GM19397 (cell line): ENCODE data around the gene RAB17.
"Not testable (repeated sequence)": the region's sequence is repeated elsewhere in the genome, so short reads cannot be mapped to it uniquely, and the experiment has no call there.

Source experiments
- ATAC-seq: cut with Tn5 transposase; IDR thresholded peaks from one replicate; pipeline ENCODE4 v1.9.1; 2021; ENCODE audit warnings: mild to moderate bottlenecking, moderate library complexity; ENCODE audit not compliant: unreplicated experiment

RAB17 gene

DNA sequence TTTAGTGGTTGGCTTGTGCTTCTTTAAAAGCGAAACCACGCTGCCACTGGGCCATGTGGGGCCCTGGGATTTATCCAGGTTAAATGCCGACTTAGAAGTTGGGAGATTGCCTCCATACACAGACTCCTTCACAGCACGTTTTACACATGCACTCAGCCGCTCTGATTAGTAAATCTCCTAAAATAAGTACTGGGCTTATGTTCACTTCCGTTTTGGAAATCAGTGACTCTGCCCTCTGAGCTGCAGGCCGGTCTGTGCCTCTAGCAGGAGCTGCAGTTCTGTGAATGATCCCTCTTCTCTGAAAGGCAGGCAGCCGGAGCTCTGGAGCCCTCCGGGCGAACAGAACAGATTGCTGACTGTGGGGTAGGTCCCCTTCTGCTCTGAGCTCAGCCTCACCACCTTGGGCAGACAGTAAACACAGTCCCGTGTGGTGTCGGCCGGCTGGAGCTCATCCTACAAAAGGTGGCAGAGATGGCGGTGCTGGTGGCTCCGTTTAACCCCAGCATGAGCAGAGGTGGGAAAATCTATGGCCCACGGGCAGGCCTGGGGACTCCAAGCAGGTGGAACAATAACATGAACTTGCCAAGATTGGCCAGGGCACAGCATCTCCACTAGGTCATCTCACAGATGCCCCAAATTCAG, 9.8 kb upstream of the RAB17 start:
- ATAC-seq, result no peak

DNA sequence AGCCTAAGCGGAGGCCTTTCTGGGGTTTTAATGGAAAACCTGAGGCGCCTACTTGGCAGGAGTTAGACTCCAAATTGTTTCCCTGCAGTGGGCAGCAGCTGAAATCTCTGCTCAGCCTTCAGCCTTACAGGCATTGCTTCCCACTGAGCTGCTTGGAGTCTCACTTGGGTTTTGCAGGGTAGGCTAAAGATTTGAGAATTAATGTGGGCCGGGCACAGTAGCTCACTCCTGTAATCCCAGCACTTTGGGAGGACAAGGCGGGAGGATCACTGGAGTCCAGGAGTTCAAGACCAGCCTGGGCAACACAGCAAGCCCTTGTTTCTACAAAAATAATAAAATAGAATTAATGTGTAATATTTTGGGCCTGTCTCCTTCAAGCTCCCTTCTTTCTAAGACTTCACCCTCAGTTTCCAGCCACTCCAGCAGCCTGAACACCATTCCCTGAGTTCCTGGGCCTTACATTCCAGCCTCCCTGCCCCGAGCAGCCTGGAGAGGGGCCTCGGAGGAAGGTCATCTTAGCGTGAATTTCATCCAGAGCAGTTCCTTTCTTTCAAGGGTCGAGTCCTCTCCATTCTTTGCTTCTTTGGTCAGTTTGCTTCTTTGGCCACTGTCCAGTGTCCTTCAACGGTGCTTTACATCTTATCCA, 9.1 kb upstream of the RAB17 start:
- ATAC-seq, result no peak

DNA sequence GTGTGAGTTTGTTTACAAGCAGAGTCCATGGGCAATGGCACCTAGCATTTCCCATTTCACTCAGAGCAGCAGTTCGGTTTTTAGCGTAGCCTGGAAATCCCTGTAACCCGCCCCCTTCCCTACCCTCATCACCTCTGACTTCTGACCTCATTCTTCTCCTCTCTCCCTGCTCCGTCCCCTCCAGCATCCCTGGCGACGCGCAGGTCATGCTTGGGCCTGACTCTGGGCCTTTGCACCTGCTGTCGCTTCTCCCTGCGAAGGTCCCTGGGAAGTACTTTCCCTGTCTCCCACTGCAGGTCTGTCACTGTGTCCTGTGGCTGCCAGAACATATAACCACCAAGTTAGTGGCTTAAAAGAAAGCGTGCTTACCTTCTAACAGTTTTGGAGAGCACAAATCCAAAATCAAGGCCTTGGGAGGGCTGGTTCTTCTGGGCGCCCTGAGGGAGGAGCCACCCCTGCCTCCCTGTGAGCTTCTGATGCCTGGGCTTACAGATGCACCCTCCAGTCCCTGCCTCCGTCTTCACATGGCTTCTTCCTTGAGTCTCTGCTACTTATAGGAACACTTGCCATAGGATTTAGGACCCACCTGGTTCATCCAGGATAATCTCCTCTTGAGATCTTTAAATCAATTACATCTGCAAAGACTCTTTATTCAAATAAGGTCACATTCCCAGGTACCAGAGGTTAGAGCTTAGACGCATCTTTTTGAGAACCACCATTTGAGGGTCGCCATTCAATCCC, 8.1 kb upstream of the RAB17 start:
- no peak for ATAC-seq

DNA sequence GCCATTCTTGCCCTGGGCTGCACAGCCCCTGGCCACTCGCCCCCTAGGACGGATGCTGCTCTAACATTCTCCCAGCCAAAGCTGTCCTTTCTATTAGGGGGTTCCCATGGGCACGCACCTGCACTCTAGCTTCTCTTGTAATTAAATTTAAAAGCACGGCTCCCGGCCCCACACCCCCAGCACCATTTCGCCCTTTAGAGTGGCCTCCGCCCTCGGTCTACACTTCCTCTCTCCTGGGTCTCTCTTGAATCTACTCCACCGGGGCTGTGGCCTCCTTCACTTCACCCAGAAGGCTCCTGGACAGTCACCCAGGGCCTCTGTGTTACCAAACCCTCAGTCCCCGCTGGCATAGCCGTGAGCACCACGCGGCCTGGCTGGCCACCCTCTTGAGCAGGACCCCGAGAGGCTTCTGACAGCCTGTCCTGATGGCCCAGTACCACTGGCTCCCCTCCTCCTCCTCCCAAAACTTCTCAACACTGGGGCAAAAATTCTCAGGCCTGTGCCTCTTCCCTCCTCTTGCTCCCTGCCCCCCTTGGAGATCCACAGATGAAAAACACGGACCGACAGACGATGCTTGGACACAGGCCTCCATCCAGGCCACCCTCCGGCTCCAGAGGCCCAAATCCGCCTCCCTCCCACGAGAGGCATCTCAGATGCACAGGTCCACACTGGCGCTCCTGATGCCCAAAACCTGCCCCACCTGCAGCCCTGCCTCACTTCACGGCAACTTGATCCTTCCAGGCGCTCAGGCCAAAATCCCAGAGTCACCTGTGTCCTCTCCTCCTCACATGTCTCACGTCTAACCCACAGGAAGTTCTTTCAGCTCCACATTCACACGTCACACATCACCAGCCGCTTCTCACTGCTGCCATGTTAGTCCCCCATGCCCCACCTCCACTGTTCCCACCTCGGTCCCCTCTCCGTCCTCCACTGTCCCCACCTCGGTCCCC, 6.9 kb upstream of the RAB17 start:
- no peak for ATAC-seq

DNA sequence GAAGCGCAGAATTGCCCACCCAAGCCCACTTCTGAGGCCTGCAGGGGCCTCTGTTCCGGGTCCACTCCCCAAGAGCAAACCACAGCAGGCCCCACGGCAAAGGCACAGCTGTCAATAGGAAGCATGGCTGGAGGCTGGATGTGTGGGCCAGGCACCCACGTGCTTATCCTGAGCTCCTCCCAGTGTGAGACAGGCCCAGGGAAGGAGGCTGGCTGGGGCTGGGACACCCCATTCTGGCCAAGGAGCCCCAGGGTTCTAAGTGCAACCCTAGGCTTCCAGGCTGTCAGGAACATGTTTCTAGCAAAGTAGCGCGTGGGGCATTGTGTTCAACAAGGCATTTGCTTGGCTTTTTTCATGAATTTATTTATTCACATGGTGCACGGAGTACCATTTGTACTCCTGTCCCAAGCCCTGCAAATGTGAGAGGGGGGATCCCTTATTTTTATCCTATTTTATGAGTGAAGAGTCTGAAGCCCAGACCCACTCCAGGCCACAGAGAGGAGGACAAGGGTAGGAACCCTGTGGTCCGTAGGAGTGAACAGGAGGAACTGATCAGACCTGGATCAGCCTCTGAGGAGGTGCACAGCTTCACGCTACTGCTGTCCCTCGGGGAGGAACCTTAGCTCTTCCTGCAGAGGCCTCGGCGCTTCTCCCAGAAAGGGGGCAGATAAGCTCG, 6.1 kb upstream of the RAB17 start:
- no peak for ATAC-seq

DNA sequence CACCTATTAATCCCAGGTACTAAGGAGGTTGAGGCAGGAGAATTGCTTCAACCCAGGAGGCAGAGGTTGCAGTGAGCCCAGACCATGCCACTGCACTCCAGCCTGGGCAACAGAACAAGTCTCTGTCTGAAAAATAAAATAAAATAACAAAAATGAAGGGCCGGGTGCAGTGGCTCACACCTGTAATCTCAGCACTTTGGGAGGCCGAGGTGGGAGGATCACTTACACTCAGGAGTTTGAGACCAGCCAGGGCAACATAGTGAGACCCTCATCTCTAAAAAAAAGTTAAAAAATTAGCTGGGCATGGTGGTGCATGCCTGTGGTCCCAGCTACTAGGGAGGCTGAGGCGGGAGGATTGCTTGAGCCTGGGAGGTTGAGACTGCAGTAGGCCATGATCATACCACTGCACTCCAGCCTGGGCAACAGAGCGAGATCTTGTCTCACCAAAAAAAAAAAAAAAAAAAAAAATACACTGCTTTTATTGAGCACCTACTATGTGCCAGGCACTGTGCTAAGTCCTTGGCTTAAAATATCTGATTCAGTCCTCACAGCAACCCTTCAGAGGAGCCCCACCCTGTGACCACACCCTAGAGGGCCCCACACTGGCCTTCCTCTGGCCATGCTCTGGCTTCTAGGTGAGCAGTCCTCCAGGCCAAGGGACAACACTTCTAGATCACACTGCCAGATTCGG, 5.4 kb upstream of the RAB17 start:
- not testable (repeated sequence) for ATAC-seq

DNA sequence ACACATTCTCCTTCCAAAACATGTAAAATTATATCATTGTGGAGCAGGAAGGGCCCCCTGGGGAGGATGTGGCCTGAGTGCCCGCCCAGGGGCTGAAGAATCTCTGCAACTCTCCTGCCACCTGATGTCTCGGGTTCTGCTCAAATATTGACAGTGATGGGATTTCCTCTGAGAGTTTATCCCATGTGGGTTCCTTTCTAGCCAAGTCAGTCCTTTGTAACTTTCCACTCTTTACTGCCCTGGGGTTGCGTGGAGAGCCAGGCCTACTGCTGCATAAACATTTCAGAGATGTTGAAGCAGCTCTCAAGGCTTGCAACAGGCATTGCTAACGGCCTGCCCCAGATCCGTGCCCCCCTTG, 4.0 kb upstream of the RAB17 start:
- ATAC-seq, result no peak

DNA sequence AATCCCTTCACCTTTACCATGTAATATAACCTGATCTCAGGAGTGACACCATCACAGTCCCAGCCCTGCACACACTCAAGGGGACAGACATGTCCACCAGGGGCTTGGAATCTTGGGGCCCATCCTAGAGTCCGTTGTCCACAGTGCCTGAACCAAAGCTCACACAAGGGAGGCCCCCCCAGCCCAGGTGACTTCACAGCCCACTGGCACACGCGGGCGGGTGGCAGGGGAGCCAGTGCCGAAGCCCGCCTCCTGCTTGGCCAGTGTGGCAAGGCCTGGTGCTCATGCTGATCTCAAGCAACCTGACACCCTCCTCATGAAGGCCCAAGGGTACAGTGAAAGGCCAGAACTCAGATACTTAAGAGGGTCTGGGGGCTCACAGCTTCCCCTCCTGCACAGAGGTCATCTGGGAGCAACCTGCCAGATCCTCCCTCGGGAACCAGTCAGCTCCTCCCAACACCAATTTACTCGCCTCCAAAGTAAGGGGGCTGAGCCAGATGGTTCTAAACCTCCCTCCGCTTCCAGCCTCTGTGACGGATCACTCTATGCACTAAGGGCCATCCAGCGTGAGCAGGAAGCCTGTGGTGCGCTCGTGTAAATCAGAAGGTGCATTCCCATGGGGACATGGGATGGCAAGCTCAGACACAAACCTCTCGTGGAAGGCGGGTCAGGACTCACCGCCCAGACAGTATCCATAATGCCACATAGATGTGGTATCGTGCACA, 3.2 kb upstream of the RAB17 start:
- no peak for ATAC-seq

DNA sequence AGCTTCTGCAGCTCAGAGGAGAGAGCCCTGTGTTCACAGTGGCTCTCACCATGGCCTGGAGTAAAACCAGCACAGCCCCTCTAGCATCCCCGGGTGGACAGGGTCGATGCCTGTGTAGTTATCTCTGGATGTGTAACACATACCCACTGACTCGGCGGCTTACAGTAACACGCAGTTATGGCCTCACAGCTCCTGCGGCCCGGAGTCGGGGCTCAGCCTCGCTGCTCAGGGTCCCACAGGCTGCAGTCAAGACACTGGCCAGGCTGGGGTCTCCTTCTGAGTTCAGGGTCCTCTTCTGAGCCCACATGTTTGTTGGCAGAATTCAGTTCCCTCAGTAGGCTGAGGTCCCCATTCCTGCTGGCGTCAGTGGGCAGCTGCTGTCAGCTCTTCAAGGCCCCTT, 2.5 kb upstream of the RAB17 start:
- ATAC-seq, result no peak

DNA sequence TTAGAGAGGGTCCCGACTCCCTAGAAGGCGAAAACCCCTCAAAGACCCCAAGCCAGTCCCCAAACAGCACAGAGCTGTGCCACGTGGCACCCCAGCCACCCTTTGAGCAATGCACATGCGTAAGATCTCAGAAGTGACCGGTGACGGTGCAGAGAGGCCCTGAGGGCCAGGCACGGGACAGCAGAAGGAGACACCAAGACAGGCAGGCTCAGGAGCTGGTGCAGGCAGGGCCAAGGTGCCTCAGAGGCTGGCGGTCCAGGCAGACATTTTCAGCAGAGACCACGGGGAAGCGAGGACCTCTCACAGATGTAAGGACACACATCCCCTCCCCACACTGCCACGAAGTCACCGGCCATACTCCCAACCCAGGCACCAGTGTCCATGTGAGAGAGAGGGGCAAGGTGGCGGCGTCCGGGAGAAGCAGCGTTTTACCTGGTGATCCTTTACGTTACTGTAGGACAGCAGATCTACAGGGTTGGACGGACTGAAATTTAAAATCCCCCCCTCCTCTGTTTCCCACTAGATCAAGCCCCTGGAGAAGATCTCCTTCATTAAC, 2.0 kb upstream of the RAB17 start:
- no peak for ATAC-seq

DNA sequence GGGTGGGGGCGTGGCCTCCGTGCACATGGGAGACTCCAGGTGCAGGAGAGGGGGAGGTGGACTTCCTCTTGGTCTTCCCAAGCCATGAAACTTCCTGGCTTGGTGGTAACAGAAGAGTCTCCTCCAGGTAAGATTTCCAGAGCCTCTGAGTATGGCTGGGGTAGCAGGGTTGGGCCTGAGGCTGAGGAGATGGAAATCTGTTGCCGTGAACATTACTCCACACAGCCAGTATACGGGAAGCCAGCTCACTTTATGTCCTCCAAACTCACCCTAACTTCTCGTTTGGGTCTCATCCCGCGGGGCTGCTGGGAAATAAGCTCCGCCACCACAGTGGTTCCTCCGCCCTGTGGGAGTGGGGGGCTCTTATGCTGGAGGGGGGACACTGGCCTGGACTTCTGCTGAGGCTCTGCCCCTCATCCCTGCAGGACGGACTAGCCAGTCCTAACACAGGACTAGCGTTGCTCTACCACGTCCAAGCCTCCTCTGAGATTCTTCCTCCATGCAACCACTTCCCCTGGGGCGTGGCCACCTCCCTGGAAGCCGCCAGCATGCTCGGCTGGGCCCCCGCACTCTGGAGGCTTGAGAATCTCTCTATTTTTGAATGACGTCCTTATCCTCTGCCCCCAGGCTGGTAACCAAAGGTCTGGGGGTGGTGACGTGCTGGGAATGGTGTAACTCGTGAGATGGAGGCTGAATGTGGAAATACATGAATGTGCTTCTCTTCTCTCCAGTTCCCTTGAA, 777 bp upstream of the RAB17 start:
- ATAC-seq, result no peak

DNA sequence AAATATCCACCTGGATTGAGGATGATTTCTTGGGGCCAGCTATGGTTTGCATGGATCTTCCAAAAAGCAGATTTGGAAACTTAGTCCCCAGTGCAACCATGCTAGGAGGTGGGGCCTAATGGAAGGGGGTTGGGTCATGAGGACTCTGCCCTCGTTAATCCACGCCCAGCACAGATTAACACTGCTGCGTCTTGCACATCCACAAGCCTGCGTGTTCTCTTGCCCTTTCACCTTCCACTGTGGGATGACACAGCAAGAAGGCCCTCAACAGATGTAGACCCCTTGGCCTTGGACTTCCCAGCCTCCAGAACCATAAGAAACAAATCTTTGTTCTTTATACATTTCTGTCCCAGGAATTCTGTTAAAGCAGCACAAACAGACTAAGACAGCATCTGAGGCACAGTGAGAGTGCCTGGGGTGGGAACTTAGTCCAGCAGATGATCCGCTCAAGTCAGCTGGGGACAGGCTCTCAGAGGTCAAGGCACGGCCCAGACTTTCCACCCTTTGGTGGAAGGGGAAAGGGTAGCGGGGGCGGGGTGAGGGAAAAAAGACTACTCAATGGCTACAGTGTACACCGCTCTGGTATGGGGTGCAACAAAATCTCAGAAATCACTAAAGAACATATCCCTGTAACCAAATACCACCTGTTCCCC, 2.4 kb downstream of the RAB17 start:
- no peak for ATAC-seq

DNA sequence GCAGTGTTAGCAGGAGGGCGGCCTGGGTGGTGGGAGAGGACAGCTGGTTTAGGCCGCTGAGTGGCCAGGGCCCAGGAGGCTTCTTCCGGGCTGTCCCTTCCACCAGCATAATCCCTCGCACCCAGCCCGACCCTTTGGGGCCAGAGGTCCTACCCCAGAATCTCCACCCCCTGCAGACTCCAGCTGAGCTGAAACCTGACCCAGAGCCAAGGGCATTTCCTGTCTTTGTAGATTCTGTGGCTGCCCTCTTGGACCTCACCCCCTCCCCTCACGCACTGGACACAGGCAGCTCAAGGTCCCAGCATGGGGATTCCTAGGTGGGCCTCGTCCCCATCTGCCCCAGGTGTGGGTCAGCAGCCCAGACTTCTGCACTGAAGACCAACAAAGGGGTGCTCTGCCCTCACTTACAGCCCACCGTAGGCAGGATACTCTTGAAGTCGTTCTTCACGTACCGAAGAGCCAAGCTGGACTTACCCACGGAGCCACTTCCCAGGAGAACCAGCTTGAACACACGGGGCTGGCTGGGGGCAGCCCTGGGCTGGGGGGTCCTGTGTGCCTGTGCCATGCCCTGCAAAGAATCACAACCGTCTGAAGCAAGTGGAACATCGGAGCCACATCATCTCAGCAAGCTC, 4.8 kb downstream of the RAB17 start:
- no peak for ATAC-seq

DNA sequence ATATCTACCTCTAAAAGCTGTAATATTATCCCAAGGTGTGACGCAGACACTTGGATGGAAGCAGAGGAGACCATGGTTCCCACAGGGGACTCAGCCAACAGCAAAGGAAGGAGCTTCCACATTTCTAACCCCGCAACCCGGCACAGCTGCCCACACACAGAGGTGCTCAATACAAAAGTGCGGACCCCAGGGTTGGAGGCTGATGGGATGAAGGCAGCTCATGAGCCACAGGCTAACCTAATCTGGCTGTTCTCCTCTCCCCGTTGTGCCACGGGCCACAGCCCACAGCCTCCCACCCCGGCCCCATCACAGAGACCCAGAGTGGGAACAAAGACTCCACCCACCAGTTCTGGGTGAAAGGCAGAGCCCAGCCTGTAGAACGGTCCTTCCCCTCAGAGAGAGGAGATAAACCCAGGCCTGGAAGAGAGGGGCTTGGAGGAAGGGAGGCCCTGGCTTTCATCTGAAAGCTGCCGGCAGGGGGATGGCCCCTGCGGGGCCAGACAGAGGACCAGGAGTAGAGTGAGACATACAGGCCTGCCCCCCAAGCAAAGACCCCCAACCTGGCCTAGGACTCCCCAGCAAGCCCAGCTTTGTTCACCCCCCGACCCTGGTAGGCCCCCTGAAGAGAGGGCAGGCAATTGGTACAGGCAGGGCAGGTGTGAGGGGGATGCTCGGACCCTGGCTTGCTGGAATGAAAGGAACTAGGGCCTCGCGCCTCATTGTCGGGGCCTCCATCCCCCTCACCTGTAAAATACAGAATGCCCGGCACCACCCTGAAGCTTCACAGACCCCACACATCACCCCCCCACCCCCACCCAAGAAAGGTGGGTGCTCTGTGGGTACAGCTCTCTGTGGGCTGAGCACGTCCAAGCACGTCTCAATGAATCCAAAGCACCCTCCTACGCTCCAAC, 6.9 kb downstream of the RAB17 start:
- ATAC-seq, result no peak

DNA sequence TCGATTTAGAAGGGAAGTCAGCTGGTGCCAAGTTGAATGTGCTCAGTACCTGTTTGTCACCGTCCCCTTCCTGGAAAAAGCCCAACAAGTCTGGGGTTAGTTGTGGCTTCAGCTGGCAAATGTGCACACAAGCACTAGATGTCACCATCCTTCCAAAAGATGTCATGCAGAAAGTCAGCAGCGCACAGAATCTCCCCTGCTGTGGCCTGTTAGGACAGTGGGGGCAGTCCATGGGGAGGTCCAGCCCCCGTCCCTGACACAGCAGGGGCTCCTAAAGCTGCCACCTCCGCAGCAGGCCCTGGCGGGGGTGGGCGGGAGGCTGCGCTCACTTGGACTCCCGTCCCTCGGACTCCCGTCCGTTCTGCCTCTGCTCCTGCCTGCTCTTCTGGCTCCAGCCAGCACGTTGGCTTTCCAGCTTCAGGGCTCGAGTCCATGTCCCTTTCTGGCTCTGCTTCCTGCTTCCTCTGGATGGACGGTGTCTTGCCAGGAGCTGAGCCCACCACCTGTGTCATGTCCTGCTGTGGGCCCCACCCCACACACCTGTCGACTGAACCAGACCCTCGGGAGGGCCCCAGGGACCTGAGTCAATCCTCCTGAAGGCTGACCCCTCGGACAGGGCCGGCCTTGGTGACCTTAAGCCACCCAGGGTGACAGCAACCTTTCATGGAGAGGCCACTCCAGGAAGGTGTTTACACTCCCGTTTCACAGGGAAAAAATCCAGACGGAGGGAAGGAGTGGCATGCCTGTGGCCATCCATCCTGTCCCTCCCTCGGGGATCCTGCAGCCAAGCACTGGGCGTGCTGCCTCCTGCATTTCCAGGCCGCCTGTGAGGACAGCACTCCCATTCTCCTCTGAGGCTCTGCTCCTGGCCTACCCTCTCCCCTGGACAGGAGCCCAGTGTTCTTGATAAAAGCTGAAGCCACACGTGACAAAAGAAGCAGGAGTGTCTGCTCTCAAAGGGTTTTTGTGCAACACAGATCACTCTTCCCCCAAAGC, 8.5 kb downstream of the RAB17 start:
- ATAC-seq, result no peak
